T47D (cell line): ENCODE data around the gene FAM168B.
"Not testable (repeated sequence)": the region's sequence is repeated elsewhere in the genome, so short reads cannot be mapped to it uniquely, and the experiment has no call there.

Experiments
- DNase-seq, 2 experiments: peaks; one replicate each; pipeline versions ENCODE4 v3.0.0 to v3.0.0-alpha.2; 2011 to 2012; ENCODE audit warnings: low read depth in 1 of 2, low spot score in 1 of 2
- JUND ChIP-seq: IDR thresholded peaks from 2 replicates; pipeline ENCODE4 v1.6.1; 2012; ENCODE audit warnings: low read depth
- in situ Hi-C: cut with HindIII; loops from 2 replicates; pipeline ENCODE4 v1.10.0; 2016; ENCODE audit warnings: low sequenced_read_pairs, low pct_unique_long_range_greater_than_20kb

Gene FAM168B

GRCh38 chr2:131093006-131093695 lies at the start of gene FAM168B:
TSS of gene FAM168B (minus strand) at chr2:131093460. CDS start at chr2:131082646, 10,814 bp downstream.
- peak; percentile 76 to 92 for DNase-seq
- in situ Hi-C loops, result no loop called here
- no peak for TF ChIP-seq JUND

- in situ Hi-C loops, result no loop called here
- no peak for DNase-seq
- no peak for TF ChIP-seq JUND
These were observed 49.6 kb upstream of the FAM168B start for GRCh38 chr2:131142849-131143248.

- no peak for TF ChIP-seq JUND
- no peak for DNase-seq
- in situ Hi-C loops, result no loop called here
These were observed 47.3 kb upstream of the FAM168B start for GRCh38 chr2:131140581-131140980.

GRCh38 chr2:131132729-131133128 lies 39.5 kb upstream of the FAM168B start:
- no peak for TF ChIP-seq JUND
- no peak for DNase-seq
- in situ Hi-C loops, result no loop called here

- in situ Hi-C loops, result no loop called here
- DNase-seq, result no peak
- TF ChIP-seq JUND, result no peak
These were observed 37.0 kb upstream of the FAM168B start for GRCh38 chr2:131130298-131130596.

GRCh38 chr2:131127981-131128380 lies 34.7 kb upstream of the FAM168B start:
- DNase-seq, result no peak
- in situ Hi-C loops, result no loop called here
- no peak for TF ChIP-seq JUND

GRCh38 chr2:131127076-131127475 lies 33.8 kb upstream of the FAM168B start:
- DNase-seq, result no peak
- in situ Hi-C loops, result no loop called here
- no peak for TF ChIP-seq JUND

GRCh38 chr2:131126436-131126835 lies 33.2 kb upstream of the FAM168B start:
- in situ Hi-C loops, result no loop called here
- no peak for TF ChIP-seq JUND
- DNase-seq, result no peak

- no peak for DNase-seq
- in situ Hi-C loops, result no loop called here
- TF ChIP-seq JUND, result no peak
These were observed 32.0 kb upstream of the FAM168B start for GRCh38 chr2:131125195-131125757.

GRCh38 chr2:131123192-131123591 lies 29.9 kb upstream of the FAM168B start:
- DNase-seq, result no peak
- in situ Hi-C loops, result no loop called here
- no peak for TF ChIP-seq JUND

- TF ChIP-seq JUND, result no peak
- DNase-seq, result no peak
- in situ Hi-C loops, result no loop called here
These were observed 29.2 kb upstream of the FAM168B start for GRCh38 chr2:131122496-131122895.

- TF ChIP-seq JUND, result no peak
- no peak for DNase-seq
- in situ Hi-C loops, result no loop called here
These were observed 28.2 kb upstream of the FAM168B start for GRCh38 chr2:131121464-131121863.

GRCh38 chr2:131120815-131121317 lies 27.6 kb upstream of the FAM168B start:
- in situ Hi-C loops, result no loop called here
- no peak for TF ChIP-seq JUND
- DNase-seq, result peak in 1 of 2 experiments; percentile 35

GRCh38 chr2:131115752-131116151 lies 22.5 kb upstream of the FAM168B start:
- TF ChIP-seq JUND, result no peak
- no peak for DNase-seq
- in situ Hi-C loops, result no loop called here

GRCh38 chr2:131114950-131115349 lies 21.7 kb upstream of the FAM168B start:
- DNase-seq, in situ Hi-C loops: not testable (repeated sequence)
